CD4-positive, alpha-beta T cell (primary cell): Measurements from ENCODE around the gene CARD19. TPM values are rescaled to one million over a fixed set of nuclear protein-coding genes. Genes with fewer than 3 reads are reported as not detected.
A peak's percentile ranks its signal among the peaks of the same experiment; 100 is the strongest.
"Not testable (repeated sequence)": the region's sequence is repeated elsewhere in the genome, so short reads cannot be mapped to it uniquely, and the experiment has no call there.

Experiments used
- ATAC-seq: fragments of 200-7000 bp; cut with Tn5 transposase; one replicate; pipeline ENCODE4 v1.10.0; 2022; ENCODE audit warnings: mild to moderate bottlenecking; ENCODE audit not compliant: poor library complexity
- CTCF ChIA-PET: fragments of 350-600 bp; sonication (Branson Sonifier 250); formaldehyde crosslinking; loops from one replicate; lab custom pipeline; 2021; ENCODE audit warnings: antibody characterized with exemption, inconsistent platforms; lab: Charles Lee
- POLR2A ChIA-PET: fragments of 350-600 bp; sonication (Branson Sonifier 250); formaldehyde crosslinking; loops from one replicate; lab custom pipeline; 2021; ENCODE audit warnings: antibody characterized with exemption, inconsistent platforms; lab: Charles Lee
- DNase-seq, 14 experiments: peaks; one replicate each; pipeline ENCODE4 v3.0.0-alpha.2; 2013 to 2020; ENCODE audit warnings: mixed read lengths in 2 of 14
- H3K27ac ChIP-seq, 2 donors: one replicate each; pipeline versions ENCODE4 v1.5.1 to v1.7.0; 2013; ENCODE audit warnings: low read length in 2 of 2, low read depth in 1 of 2, mild to moderate bottlenecking in 1 of 2
- H3K27me3 ChIP-seq, 2 experiments: 1 replicate in 1 of 2; 2 replicates in 1 of 2; pipeline versions ENCODE4 v1.6.1 to v1.7.0; 2013; ENCODE audit warnings: low read length in 2 of 2, control low read depth in 1 of 2, mild to moderate bottlenecking in 1 of 2, moderate library complexity in 1 of 2; ENCODE audit not compliant: insufficient read depth in 2 of 2, control insufficient read depth in 1 of 2
- H3K36me3 ChIP-seq: one replicate; pipeline ENCODE4 v1.6.1; 2013; ENCODE audit warnings: low read length, control low read depth; ENCODE audit not compliant: insufficient read depth
- H3K4me1 ChIP-seq: one replicate; pipeline ENCODE4 v1.6.1; 2013; ENCODE audit warnings: low read length, control low read depth; ENCODE audit not compliant: insufficient read depth
- H3K4me3 ChIP-seq: one replicate; pipeline ENCODE4 v1.5.1; 2013; ENCODE audit warnings: mild to moderate bottlenecking, low read length, moderate library complexity
- H3K9me3 ChIP-seq, 2 experiments: 1 replicate in 1 of 2; 2 replicates in 1 of 2; pipeline versions ENCODE4 v1.6.1 to v1.7.0; 2013; ENCODE audit warnings: low read length in 2 of 2, mild to moderate bottlenecking in 2 of 2, control low read depth in 1 of 2, moderate library complexity in 1 of 2; ENCODE audit not compliant: control insufficient read depth in 1 of 2, insufficient read depth in 1 of 2
- H3K27ac Mint-ChIP-seq: one replicate; pipeline ENCODE4 v1.8.0; 2020; ENCODE audit warnings: mixed read lengths
- H3K27me3 Mint-ChIP-seq: one replicate; pipeline ENCODE4 v1.8.0; 2021; ENCODE audit warnings: mixed read lengths
- H3K36me3 Mint-ChIP-seq: one replicate; pipeline ENCODE4 v1.8.0; 2021; ENCODE audit warnings: low read depth, mixed read lengths
- H3K4me1 Mint-ChIP-seq: one replicate; pipeline ENCODE4 v1.8.0; 2021; ENCODE audit warnings: low read depth, mixed read lengths
- H3K4me3 Mint-ChIP-seq: one replicate; pipeline ENCODE4 v1.8.0; 2020; ENCODE audit warnings: mild to moderate bottlenecking, mixed read lengths
- H3K9me3 Mint-ChIP-seq: one replicate; pipeline ENCODE4 v1.8.0; 2020; ENCODE audit warnings: mixed read lengths
- CTCF ChIP-seq: fragments of 200-600 bp; IDR thresholded peaks from one replicate; pipeline ENCODE4 v1.8.0; 2022; ENCODE audit warnings: antibody characterized with exemption, mild to moderate bottlenecking
- intact Hi-C, 2 experiments: fragments of 100-400 bp; cut with DNase I in 1 of 2; cut with micrococcal nuclease in 1 of 2; formaldehyde crosslinking; loops; one replicate each; pipeline versions ENCODE4 v1.15.1 to v1.9.0; 2023 to 2025; cut with DNase I, micrococcal nuclease
- total RNA-seq, 174 experiments: library from RNA in 2 of 174; stranded (reverse) in 2 of 174; gene quantifications; one replicate each; pipeline ENCODE4 v1.2.3 and lab custom pipeline; 2021 to 2026

The CARD19 gene
- total RNA-seq, 2 experiments from 2014 or later = 38.8 to 39.2 TPM

- peak in 1 of 14 experiments; percentile 31 for DNase-seq
- H3K4me3 Mint-ChIP-seq = peak overlapping the region; percentile 90
- H3K9me3 Mint-ChIP-seq = peaks cover 6% of the 10 kb centered on the region
- H3K27me3 Mint-ChIP-seq = no peaks in the 10 kb centered on the region
- H3K27ac Mint-ChIP-seq = peak overlapping the region; percentile 60
- Histone ChIP-seq H3K27me3 (no peaks in the 10 kb centered on the region), H3K27ac (no peak overlapping the region), H3K9me3 (peaks cover 0 to 11% of the 10 kb centered on the region in 2 experiments), H3K4me1 (peaks cover 45% of the 10 kb centered on the region), H3K36me3 (no peaks in the 10 kb centered on the region), H3K4me3 (no peak overlapping the region)
- no peak for TF ChIP-seq CTCF
- ChIA-PET CTCF (interaction anchor here (1.0 kb wide), 1 partner anchor 114 kb away, joined by 3 read pairs; no protein-coding TSS in a partner anchor), POLR2A (interaction anchor here (0.9 to 1.9 kb wide), 6 partner anchors 34 to 136 kb away, joined by 3 to 9 read pairs (median 4); partner anchors contain the start of gene NINJ1)
- no peak for ATAC-seq
- peaks cover 41% of the 10 kb centered on the region for H3K36me3 Mint-ChIP-seq
- intact Hi-C loops = loop anchor here (5.0 kb wide), 2 partner anchors 137 to 337 kb away; partner anchors contain the start of gene BICD2 (in 1 of the 2)
- H3K4me1 Mint-ChIP-seq = peaks cover 68% of the 10 kb centered on the region
These were observed 3.7 kb downstream of the CARD19 start for GRCh38 chr9:93099551-93100275.

- H3K9me3 Mint-ChIP-seq = peaks cover 8% of the 10 kb centered on the region
- H3K4me3 Mint-ChIP-seq = peak overlapping the region; percentile 40
- ChIA-PET CTCF (no interaction called here), POLR2A (no interaction called here)
- peaks cover 68% of the 10 kb centered on the region for H3K4me1 Mint-ChIP-seq
- ATAC-seq = no peak
- Histone ChIP-seq H3K27me3 (no peaks in the 10 kb centered on the region), H3K27ac (no peak overlapping the region), H3K4me1 (peaks cover 44% of the 10 kb centered on the region), H3K36me3 (no peaks in the 10 kb centered on the region), H3K4me3 (no peak overlapping the region), H3K9me3 (peaks cover 0 to 11% of the 10 kb centered on the region in 2 experiments)
- intact Hi-C loops = no loop called here
- no peak for TF ChIP-seq CTCF
- peak overlapping the region; percentile 60 for H3K27ac Mint-ChIP-seq
- DNase-seq = no peak
- H3K36me3 Mint-ChIP-seq = peaks cover 47% of the 10 kb centered on the region
- H3K27me3 Mint-ChIP-seq = no peaks in the 10 kb centered on the region
These were observed 4.2 kb downstream of the CARD19 start for GRCh38 chr9:93100276-93100636.

GRCh38 chr9:93101086-93101485 is 5.1 kb downstream of the CARD19 start:
- peaks cover 48% of the 10 kb centered on the region for H3K4me1 ChIP-seq
- H3K27ac ChIP-seq = not testable (repeated sequence)
- CTCF ChIA-PET = interaction anchor here (0.7 kb wide), 1 partner anchor 64 kb away, joined by 3 read pairs; no protein-coding TSS in a partner anchor

More at GRCh38 chr9:93101086-93101485, 5.1 kb downstream of the CARD19 start:
- H3K4me1 Mint-ChIP-seq = peaks cover 77% of the 10 kb centered on the region
- H3K36me3 ChIP-seq, H3K4me3 Mint-ChIP-seq, H3K27me3 ChIP-seq, POLR2A ChIA-PET, DNase-seq, H3K27me3 Mint-ChIP-seq, ATAC-seq, intact Hi-C loops, H3K4me3 ChIP-seq, H3K27ac Mint-ChIP-seq: not testable (repeated sequence)
- peaks cover 11% of the 10 kb centered on the region for H3K9me3 Mint-ChIP-seq
- peaks cover 55% of the 10 kb centered on the region for H3K36me3 Mint-ChIP-seq
- H3K9me3 ChIP-seq = peaks cover 0 to 11% of the 10 kb centered on the region in 2 experiments
